ENCODE results near the gene PRPS1. TPM values are rescaled to one million over a fixed set of nuclear protein-coding genes. Genes with fewer than 3 reads are reported as not detected.
A peak's percentile ranks its signal among the peaks of the same experiment; 100 is the strongest.

The PRPS1 gene
- total and polyA plus RNA-seq, 7 donors, result 9.6 to 35.8 (median 18.8) TPM

- WGBS, 2 donors, result 19 to 52% methylated on average over 4 of the region's 4 CpGs
- no peaks in the 10 kb centered on the region for H3K27me3 ChIP-seq
- peak; percentile 80 for DNase-seq
- H3K4me1 ChIP-seq, result no peaks in the 10 kb centered on the region
- no peaks in the 10 kb centered on the region for H3K9me3 ChIP-seq
- no peak overlapping the region for H3K4me3 ChIP-seq
- H3K36me3 ChIP-seq, result no peaks in the 10 kb centered on the region
- peak overlapping the region; percentile 40 to 67 (median 56) for H3K27ac ChIP-seq
- intact Hi-C loops (cut with DNase I), result no loop called here
- TF ChIP-seq POLR2AphosphoS5 (IDR thresholded peaks at IDR 0.05), result peak; percentile 58 to 66 (median 63)
- peak in 2 of 4 donors; percentile 11 to 57 for TF ChIP-seq EP300 (IDR thresholded peaks at IDR 0.05)
- TF ChIP-seq POLR2A (IDR thresholded peaks at IDR 0.05), result no peak
These were observed 72.0 kb downstream of the PRPS1 start for GRCh38 chrX:107700317-107700774.

Other genes with a start within 250 kb of the PRPS1 start
- gene FRMPD3, start 178.9 kb upstream of the PRPS1 start, total RNA-seq, result under 1 TPM in 3 of 4 donors, not detected in 1; under 0.01 to 0.16 (median 0.14) TPM
- under 1 TPM in 2 of 3 donors, not detected in 1; under 0.01 to 0.52 TPM for gene FRMPD3, start 178.9 kb upstream of the PRPS1 start, polyA plus RNA-seq
- gene TSC22D3, start 147.3 kb downstream of the PRPS1 start, total RNA-seq, result 100 to 1,000 TPM; 232 to 551 (median 473) TPM
- 100 to 1,000 TPM in 1 of 3 donors, 10 to 100 TPM in 2; 40.5 to 272 (median 64.9) TPM for gene TSC22D3, start 147.3 kb downstream of the PRPS1 start, polyA plus RNA-seq
- gene NCBP2L, start 149.2 kb downstream of the PRPS1 start, total RNA-seq, result not detected
- not detected for gene NCBP2L, start 149.2 kb downstream of the PRPS1 start, polyA plus RNA-seq
- gene MID2, start 197.4 kb downstream of the PRPS1 start, total RNA-seq, result 10 to 100 TPM; 28.5 to 39.6 (median 35.2) TPM
- 1 to 10 TPM in 2 of 3 donors, under 1 TPM in 1; 0.23 to 3.0 (median 2.2) TPM for gene MID2, start 197.4 kb downstream of the PRPS1 start, polyA plus RNA-seq

Data from sigmoid colon (tissue), 7 donors.